SU-DHL-6 (cell line): ENCODE data around the gene MGST1.

ENCODE experiments used
- H2AFZ ChIP-seq: fragments of 200-600 bp; sonication (generic); 2 replicates; pipeline ENCODE4 v1.6.1; 2014; ENCODE audit warnings: low read depth, mild to moderate bottlenecking, moderate library complexity, mixed read lengths, antibody characterized with exemption, low read length; ENCODE audit not compliant: severe bottlenecking
- H3F3A ChIP-seq: fragments of 200-600 bp; shearing (Covaris generic); 2 replicates; pipeline ENCODE4 v1.6.0; 2016; ENCODE audit warnings: antibody characterized with exemption, mild to moderate bottlenecking; ENCODE audit not compliant: insufficient read depth
- H3K27ac ChIP-seq: fragments of 200-600 bp; sonication (generic); 2 replicates; pipeline ENCODE4 v1.5.1; 2016; ENCODE audit warnings: low read depth, mild to moderate bottlenecking, low read length, moderate library complexity, mixed read lengths
- H3K27me3 ChIP-seq: fragments of 200-600 bp; sonication (generic), shearing (Covaris generic); 2 replicates; pipeline ENCODE4 v1.6.0; 2014; ENCODE audit warnings: mild to moderate bottlenecking, low read length
- H3K36me3 ChIP-seq: fragments of 200-600 bp; sonication (generic); 2 replicates; pipeline ENCODE4 v1.6.1; 2014; ENCODE audit warnings: mild to moderate bottlenecking, low read length, mixed read lengths
- H3K4me2 ChIP-seq: fragments of 300-600, 200-600 bp; shearing (Covaris generic), sonication (generic); 2 replicates; pipeline ENCODE4 v1.6.0; 2014; ENCODE audit warnings: low read length, low read depth, mild to moderate bottlenecking; ENCODE audit not compliant: poor library complexity, severe bottlenecking
- H3K4me3 ChIP-seq: fragments of 200-600 bp; sonication (generic); 2 replicates; pipeline ENCODE4 v1.5.1; 2014; ENCODE audit warnings: antibody characterized with exemption, low read length, mild to moderate bottlenecking, mixed read lengths; ENCODE audit not compliant: insufficient read depth, poor library complexity, severe bottlenecking
- H3K79me2 ChIP-seq: fragments of 200-600 bp; sonication (generic); 2 replicates; pipeline ENCODE4 v1.6.1; 2014; ENCODE audit warnings: mild to moderate bottlenecking, low read length, moderate library complexity; ENCODE audit not compliant: insufficient read depth
- H3K9ac ChIP-seq: fragments of 200-600 bp; sonication (generic); 2 replicates; pipeline ENCODE4 v1.7.0; 2014; ENCODE audit warnings: mild to moderate bottlenecking, low read length
- H3K9me2 ChIP-seq: fragments of 200-600 bp; sonication (generic); replicated peaks from 2 replicates; pipeline ENCODE4 v1.6.1; 2014; ENCODE audit warnings: low read length; ENCODE audit not compliant: insufficient read depth
- H3K9me3 ChIP-seq: fragments of 200-600 bp; sonication (generic); 2 replicates; pipeline ENCODE4 v1.6.1; 2014; ENCODE audit warnings: low read length, mixed read lengths; ENCODE audit not compliant: insufficient read depth
- H4K20me1 ChIP-seq: fragments of 200-600 bp; sonication (generic); 2 replicates; pipeline ENCODE4 v1.6.1; 2014; ENCODE audit warnings: low read depth, mild to moderate bottlenecking, antibody characterized with exemption, low read length, moderate library complexity, mixed read lengths
- CTCF ChIP-seq: fragments of 200-600 bp; sonication (generic); IDR thresholded peaks from one replicate; pipeline ENCODE4 v1.5.1; 2017; ENCODE audit warnings: antibody characterized with exemption, mild to moderate bottlenecking, low read length, moderate library complexity; ENCODE audit not compliant: insufficient read depth, poor library complexity, severe bottlenecking
- EZH2phosphoT487 ChIP-seq: fragments of 200-600 bp; sonication (generic), shearing (Covaris generic); conservative IDR thresholded peaks from 2 replicates; pipeline ENCODE4 v1.6.1; 2018; ENCODE audit warnings: mild to moderate bottlenecking, antibody characterized with exemption, low read length, moderate library complexity, mixed read lengths

MGST1 gene

DNA sequence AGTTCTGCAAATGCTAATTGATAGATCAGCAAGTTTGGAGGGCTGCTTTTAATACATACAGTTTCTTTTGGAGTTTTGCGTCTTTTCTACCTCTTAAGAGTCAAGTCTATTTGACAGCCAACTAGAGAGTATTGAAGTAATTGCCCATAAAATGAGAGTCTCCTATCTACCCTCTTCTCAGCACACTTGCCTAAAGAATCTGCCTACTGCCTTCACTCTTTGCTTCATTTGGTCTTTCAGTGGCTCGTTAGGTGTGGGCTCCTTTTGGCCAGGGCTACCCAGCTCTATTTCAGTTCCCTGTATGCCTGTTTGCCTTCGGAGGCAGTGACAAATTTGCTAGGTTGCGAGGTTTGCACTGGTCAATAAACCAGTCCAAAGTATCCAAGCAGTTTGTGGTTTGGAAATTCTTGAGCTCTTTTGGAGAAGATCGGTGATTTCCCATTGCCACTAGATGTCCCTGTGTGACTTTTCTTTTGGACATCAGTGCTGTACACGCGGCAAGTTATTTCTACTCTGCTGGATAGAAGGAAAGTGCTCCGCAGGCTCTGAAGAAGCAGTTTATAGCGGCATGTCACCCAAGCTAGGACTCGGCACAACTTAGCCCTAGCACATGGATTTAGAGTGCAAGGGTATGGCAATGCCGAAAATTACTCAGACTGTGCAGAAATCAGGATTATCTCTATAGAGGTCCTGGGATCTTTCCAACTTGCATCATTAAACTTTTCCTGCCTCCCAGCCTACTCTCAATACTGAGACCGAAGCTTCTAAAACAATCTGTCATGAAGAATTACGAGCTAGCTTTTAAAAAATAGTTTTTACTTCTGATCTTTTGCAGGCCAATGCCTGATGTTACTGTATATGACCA lies 38.6 kb downstream of the MGST1 start:
- Histone ChIP-seq H3K4me2 (no peak overlapping the region), H3K27me3 (no peaks in the 10 kb centered on the region), H4K20me1 (no peaks in the 10 kb centered on the region), H3F3A (no peaks in the 10 kb centered on the region), H3K9me2 (no peaks in the 10 kb centered on the region), H2AFZ (no peak overlapping the region), H3K27ac (no peak overlapping the region), H3K9ac (no peak overlapping the region), H3K79me2 (no peaks in the 10 kb centered on the region), H3K36me3 (no peaks in the 10 kb centered on the region), H3K9me3 (no peaks in the 10 kb centered on the region), H3K4me3 (no peak overlapping the region)
- TF ChIP-seq CTCF (no peak), EZH2phosphoT487 (no peak)

DNA sequence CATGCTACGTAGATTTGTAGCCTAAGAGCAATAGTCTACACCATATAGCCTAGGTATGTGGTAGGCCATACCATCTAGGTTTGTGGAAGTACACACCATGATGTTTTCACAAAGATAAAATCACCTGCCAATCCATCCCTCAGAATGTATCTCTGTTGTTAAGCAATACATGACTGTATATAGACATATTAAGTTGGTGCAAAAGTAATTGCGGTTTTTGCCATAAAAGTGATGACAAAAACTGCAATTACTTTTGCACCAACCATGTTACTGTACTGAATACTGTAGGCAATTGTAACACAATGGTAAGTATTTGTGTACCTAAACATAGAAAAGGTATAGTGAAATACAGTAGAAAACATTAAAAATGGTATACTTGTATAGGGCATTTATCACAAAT lies 40.5 kb downstream of the MGST1 start:
- no peaks in the 10 kb centered on the region for H4K20me1 ChIP-seq
- no peak for TF ChIP-seq CTCF
- no peaks in the 10 kb centered on the region for H3F3A ChIP-seq
- no peak overlapping the region for H3K27ac ChIP-seq
- no peaks in the 10 kb centered on the region for H3K36me3 ChIP-seq
- no peaks in the 10 kb centered on the region for H3K27me3 ChIP-seq
- H3K9me3 ChIP-seq = no peaks in the 10 kb centered on the region
- no peak overlapping the region for H2AFZ ChIP-seq
- H3K4me2 ChIP-seq = no peak overlapping the region
- H3K9me2 ChIP-seq = no peaks in the 10 kb centered on the region
- H3K9ac ChIP-seq = no peak overlapping the region
- H3K79me2 ChIP-seq = no peaks in the 10 kb centered on the region
- no peak overlapping the region for H3K4me3 ChIP-seq

DNA sequence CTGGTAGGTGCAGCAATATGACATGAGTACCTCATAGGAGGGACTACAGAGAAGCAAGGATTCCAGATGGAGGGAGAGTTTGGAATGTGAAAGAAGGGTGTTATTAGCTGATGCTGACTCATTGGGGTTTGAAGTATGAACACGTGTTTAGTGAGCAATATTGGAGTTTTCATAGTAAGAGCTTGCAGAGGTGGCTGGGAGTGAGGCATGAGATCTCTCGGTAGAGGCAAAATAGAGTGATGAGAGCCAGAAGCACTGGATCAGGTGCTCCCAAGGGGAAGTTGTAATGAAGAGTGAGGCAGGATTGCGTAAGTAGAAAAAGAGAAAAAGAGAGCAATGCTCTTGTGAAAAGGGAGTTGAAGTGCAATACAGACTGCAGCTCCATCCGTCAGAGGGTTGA lies 42.1 kb downstream of the MGST1 start:
- Histone ChIP-seq H3K27me3 (no peaks in the 10 kb centered on the region), H4K20me1 (no peaks in the 10 kb centered on the region), H3K9ac (no peak overlapping the region), H3K79me2 (no peaks in the 10 kb centered on the region), H3K9me2 (no peaks in the 10 kb centered on the region), H3K4me2 (no peak overlapping the region), H3K27ac (no peak overlapping the region), H3K4me3 (no peak overlapping the region), H2AFZ (no peak overlapping the region), H3K9me3 (no peaks in the 10 kb centered on the region), H3K36me3 (no peaks in the 10 kb centered on the region), H3F3A (no peaks in the 10 kb centered on the region)
- no peak for TF ChIP-seq CTCF
- TF ChIP-seq EZH2phosphoT487 = no peak
